ENCODE measurements around the gene KDM5C. TPM values are rescaled to one million over a fixed set of nuclear protein-coding genes. Genes with fewer than 3 reads are reported as not detected.

KDM5C gene
- polyA plus RNA-seq, 1 donor from 2014 or later = 67.8 TPM

DNA sequence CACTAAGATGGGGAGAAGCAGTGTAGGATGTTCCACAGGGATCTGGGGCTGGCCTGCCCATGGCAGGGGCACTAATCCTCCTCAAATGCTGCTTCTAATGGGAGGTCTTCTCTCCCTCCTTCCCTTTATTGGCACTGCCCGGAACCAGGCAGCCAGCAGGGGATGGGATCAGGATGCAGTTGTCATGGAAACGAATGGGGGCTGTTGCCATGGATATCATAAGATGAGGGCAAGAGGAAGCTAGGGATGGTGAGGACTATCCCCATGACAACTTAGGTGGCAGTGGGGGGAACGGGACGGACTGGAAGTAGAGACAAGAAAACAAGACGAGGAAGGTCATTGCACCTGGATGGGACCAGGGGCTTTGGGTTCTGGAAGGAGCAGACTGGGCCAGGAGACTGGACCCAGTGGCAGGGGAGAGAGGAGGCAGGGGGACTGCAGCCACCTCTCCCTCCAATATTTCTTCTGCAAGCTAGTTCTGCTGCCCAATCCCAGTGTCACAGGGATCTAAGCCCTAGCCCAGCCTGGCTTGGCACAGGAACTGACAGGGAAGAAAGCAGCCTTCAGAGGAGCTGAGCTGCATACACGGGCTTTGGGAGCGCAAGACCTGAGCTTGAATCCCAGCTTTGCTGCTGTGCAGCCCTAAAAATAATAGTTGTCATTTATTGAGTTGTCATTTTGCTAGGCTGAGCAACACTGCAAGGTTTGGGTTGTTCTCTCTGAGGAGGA, 37.3 kb upstream of the KDM5C start:
- H3K4me2 ChIP-seq (ENCODE audit: low read length) = peak overlapping the region; percentile 35
- H4K20me1 ChIP-seq (ENCODE audit: insufficient read depth) = no peaks in the 10 kb centered on the region
- H3K9ac ChIP-seq (ENCODE audit: low read length) = peak overlapping the region; percentile 49
- H3K36me3 ChIP-seq (ENCODE audit: insufficient read depth, low read length) = no peaks in the 10 kb centered on the region
- TF ChIP-seq SMC3 (conservative IDR thresholded peaks at IDR 0.05; ENCODE audit: poor library complexity) (no peak), MXI1 (conservative IDR thresholded peaks at IDR 0.05; ENCODE audit: poor library complexity, severe bottlenecking) (peak; percentile 47), EP300 (conservative IDR thresholded peaks at IDR 0.05; ENCODE audit: poor library complexity, severe bottlenecking) (peak; percentile 19), CTCF (IDR thresholded peaks at IDR 0.05; ENCODE audit: poor library complexity, severe bottlenecking) (no peak), RAD21 (conservative IDR thresholded peaks at IDR 0.05) (no peak), POLR2AphosphoS5 (IDR thresholded peaks at IDR 0.05) (peak; percentile 30), TAF1 (IDR thresholded peaks at IDR 0.05; ENCODE audit: low read depth) (no peak), EZH2 (IDR thresholded peaks at IDR 0.05; ENCODE audit: borderline replicate concordance, insufficient read depth, low read length, poor library complexity, severe bottlenecking) (no peak)
- TF ChIP-seq, protein P1, sequence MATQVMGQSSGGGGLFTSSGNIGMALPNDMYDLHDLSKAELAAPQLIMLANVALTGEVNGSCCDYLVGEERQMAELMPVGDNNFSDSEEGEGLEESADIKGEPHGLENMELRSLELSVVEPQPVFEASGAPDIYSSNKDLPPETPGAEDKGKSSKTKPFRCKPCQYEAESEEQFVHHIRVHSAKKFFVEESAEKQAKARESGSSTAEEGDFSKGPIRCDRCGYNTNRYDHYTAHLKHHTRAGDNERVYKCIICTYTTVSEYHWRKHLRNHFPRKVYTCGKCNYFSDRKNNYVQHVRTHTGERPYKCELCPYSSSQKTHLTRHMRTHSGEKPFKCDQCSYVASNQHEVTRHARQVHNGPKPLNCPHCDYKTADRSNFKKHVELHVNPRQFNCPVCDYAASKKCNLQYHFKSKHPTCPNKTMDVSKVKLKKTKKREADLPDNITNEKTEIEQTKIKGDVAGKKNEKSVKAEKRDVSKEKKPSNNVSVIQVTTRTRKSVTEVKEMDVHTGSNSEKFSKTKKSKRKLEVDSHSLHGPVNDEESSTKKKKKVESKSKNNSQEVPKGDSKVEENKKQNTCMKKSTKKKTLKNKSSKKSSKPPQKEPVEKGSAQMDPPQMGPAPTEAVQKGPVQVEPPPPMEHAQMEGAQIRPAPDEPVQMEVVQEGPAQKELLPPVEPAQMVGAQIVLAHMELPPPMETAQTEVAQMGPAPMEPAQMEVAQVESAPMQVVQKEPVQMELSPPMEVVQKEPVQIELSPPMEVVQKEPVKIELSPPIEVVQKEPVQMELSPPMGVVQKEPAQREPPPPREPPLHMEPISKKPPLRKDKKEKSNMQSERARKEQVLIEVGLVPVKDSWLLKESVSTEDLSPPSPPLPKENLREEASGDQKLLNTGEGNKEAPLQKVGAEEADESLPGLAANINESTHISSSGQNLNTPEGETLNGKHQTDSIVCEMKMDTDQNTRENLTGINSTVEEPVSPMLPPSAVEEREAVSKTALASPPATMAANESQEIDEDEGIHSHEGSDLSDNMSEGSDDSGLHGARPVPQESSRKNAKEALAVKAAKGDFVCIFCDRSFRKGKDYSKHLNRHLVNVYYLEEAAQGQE (IDR thresholded peaks at IDR 0.05; ENCODE audit: borderline replicate concordance) = peak; percentile 64
- H3K79me2 ChIP-seq (replicated peaks; ENCODE audit: insufficient read depth, low read length) = no peaks in the 10 kb centered on the region
- H3K4me3 ChIP-seq (ENCODE audit: low read length) = peak overlapping the region; percentile 52
- no peaks in the 10 kb centered on the region for H3K9me2 ChIP-seq (ENCODE audit: insufficient read depth, low read length)
- peak overlapping the region; percentile 75 for H3K27ac ChIP-seq (ENCODE audit: low read length)
- no peaks in the 10 kb centered on the region for H3K9me3 ChIP-seq (ENCODE audit: low read length)
- no peak overlapping the region for H2AFZ ChIP-seq (ENCODE audit: low read depth, low read length)
- H3F3A ChIP-seq (ENCODE audit: insufficient read depth, low read length, poor library complexity, severe bottlenecking) = no peaks in the 10 kb centered on the region
- no peaks in the 10 kb centered on the region for H3K27me3 ChIP-seq (ENCODE audit: insufficient read depth, low read depth, low read length)

DNA sequence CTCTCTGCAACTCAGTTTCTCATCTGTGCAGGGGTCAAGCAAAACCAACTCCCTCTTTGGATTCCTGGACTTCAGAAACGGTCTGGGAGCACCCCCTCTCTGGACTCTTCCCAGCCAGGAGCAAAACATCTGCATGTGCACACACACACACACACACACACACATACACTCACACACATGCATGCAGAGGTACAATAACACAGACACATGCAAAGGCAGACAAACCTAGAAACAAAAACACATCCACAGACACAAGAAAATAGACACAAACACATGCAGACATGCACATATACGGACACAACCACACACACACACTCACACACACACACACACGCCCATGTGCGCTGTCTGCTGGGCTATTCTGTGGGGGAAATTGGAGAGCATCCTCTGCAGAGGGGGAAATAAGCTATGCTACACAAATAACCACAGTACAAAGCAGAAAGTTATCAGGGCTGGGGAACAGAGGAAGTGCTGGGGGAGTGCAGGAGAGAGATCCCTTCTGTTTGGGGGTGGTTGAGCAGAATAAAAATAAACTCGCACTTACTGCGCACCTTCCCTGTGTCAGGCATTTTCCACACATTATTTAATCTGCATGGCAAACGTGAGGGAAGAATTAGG, 36.5 kb upstream of the KDM5C start:
- Histone ChIP-seq H4K20me1 (ENCODE audit: insufficient read depth) (no peaks in the 10 kb centered on the region), H3K9me2 (ENCODE audit: insufficient read depth, low read length) (no peaks in the 10 kb centered on the region), H3K9ac (ENCODE audit: low read length) (peak overlapping the region; percentile 49), H3K9me3 (ENCODE audit: low read length) (no peaks in the 10 kb centered on the region), H3K36me3 (ENCODE audit: insufficient read depth, low read length) (no peaks in the 10 kb centered on the region), H3K27ac (ENCODE audit: low read length) (peak overlapping the region; percentile 75), H3K4me3 (ENCODE audit: low read length) (peak overlapping the region; percentile 52), H3F3A (ENCODE audit: insufficient read depth, low read length, poor library complexity, severe bottlenecking) (no peaks in the 10 kb centered on the region), H3K79me2 (replicated peaks; ENCODE audit: insufficient read depth, low read length) (no peaks in the 10 kb centered on the region), H2AFZ (ENCODE audit: low read depth, low read length) (no peak overlapping the region), H3K27me3 (ENCODE audit: insufficient read depth, low read depth, low read length) (no peaks in the 10 kb centered on the region), H3K4me2 (ENCODE audit: low read length) (no peak overlapping the region)
- TF ChIP-seq MXI1 (conservative IDR thresholded peaks at IDR 0.05; ENCODE audit: poor library complexity, severe bottlenecking) (no peak), EP300 (conservative IDR thresholded peaks at IDR 0.05; ENCODE audit: poor library complexity, severe bottlenecking) (no peak), EZH2 (IDR thresholded peaks at IDR 0.05; ENCODE audit: borderline replicate concordance, insufficient read depth, low read length, poor library complexity, severe bottlenecking) (no peak), TAF1 (IDR thresholded peaks at IDR 0.05; ENCODE audit: low read depth) (no peak), POLR2AphosphoS5 (IDR thresholded peaks at IDR 0.05) (no peak), CTCF (IDR thresholded peaks at IDR 0.05; ENCODE audit: poor library complexity, severe bottlenecking) (no peak), RAD21 (conservative IDR thresholded peaks at IDR 0.05) (no peak), SMC3 (conservative IDR thresholded peaks at IDR 0.05; ENCODE audit: poor library complexity) (no peak)
- TF ChIP-seq, protein P1 (IDR thresholded peaks at IDR 0.05; ENCODE audit: borderline replicate concordance) = no peak

Measured in neural cell (in vitro differentiated cells).